H1 (cell line): ENCODE results near the gene BAZ2B. TPM values are rescaled to one million over a fixed set of nuclear protein-coding genes. Genes with fewer than 3 reads are reported as not detected.

Experiments
- EZH2 ChIP-seq: fragments of 200-600 bp; sonication (generic); IDR thresholded peaks from 2 replicates; pipeline ENCODE4 v1.7.1; 2012; ENCODE audit warnings: low read depth, mild to moderate bottlenecking, moderate library complexity, low read length, inconsistent platforms; ENCODE audit not compliant: severe bottlenecking
- FOSL1 ChIP-seq: IDR thresholded peaks from 2 replicates; pipeline ENCODE4 v1.6.1; 2011; ENCODE audit warnings: mild to moderate bottlenecking, low read depth, low read length, moderate library complexity; ENCODE audit not compliant: insufficient read depth
- KDM5A ChIP-seq: fragments of 200-600 bp; IDR thresholded peaks from 2 replicates; pipeline ENCODE4 v1.7.1; 2012; ENCODE audit warnings: mild to moderate bottlenecking, low read length, inconsistent platforms, mixed read lengths
- RNF2 ChIP-seq: fragments of 200-900, 300-1000 bp; sonication (generic); IDR thresholded peaks from 2 replicates; pipeline ENCODE4 v1.7.1; 2016; ENCODE audit warnings: borderline replicate concordance, low read depth, mild to moderate bottlenecking, antibody characterized with exemption, low read length; ENCODE audit not compliant: poor library complexity, severe bottlenecking; ENCODE audit errors: missing control alignments
- polyA plus RNA-seq, 7 experiments: library from polyadenylated mRNA; depleted of rRNA in 3 of 7; stranded (reverse) in 5 of 7; unstranded in 2 of 7; fragments of >200 nt in 5 of 7; fragments of 200-250 nt in 2 of 7; gene quantifications; 1 replicate in 5 of 7; 2 replicates in 1 of 7; 4 replicates in 1 of 7; pipeline versions ENCODE4 v1.2.1 to v1.2.3, GENCODE V29; 2011 to 2013; ENCODE audit warnings: missing spikeins in 2 of 7, mixed read lengths in 2 of 7
- total RNA-seq: library from RNA; stranded (reverse); fragmentation: NEBNext Ultra II Directional; extraction: Animal tissue kit (Norgen Biotek cat#: 25700); gene quantifications from 2 replicates; pipeline ENCODE4 v1.2.1, GENCODE V29; 2021
- TF ChIP-seq, protein P1 (sequence below), 3 experiments: IDR thresholded peaks; 1 replicate in 2 of 3; 2 replicates in 1 of 3; pipeline versions ENCODE4 v1.5.1 to v1.6.1; 2011; ENCODE audit warnings: low read length in 3 of 3, mild to moderate bottlenecking in 3 of 3, inconsistent platforms in 2 of 3, low read depth in 1 of 3, moderate library complexity in 1 of 3; ENCODE audit not compliant: insufficient read depth in 1 of 3; ENCODE audit errors: control extremely low read depth in 1 of 3

Gene BAZ2B
- total and polyA plus RNA-seq, 2 of the 8 experiments (the other 6 are each of a cell fraction or from before 2014, with no cell fraction given): 15.2 to 46.3 TPM

DNA sequence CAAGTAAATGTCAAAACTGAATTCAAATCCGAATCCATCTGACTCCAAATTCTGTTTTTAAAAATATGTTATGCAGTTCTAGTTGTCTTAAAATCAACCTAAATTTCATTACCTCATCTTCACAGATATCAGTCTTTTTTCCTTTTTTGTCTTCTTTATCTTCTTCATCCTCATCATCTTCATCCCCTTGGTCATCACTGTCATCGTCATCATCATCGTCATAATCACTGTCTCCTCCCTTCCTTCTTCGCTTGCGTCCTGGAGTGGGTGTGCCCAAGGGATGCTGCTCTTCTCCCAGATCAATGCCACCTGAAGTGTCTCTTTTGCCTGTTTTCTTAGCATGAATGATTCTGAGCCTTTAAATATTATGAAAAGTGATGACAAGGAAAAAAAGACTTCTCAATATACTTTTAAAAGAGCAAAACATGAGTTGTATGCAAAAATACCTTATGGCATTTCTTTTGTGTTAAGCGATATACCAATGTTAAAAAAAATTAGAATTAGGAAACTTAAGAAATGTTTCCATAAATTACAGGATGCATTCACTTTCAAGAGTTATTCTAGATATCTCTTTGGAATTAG is 233.8 kb downstream of the BAZ2B start (continued):
- TF ChIP-seq, protein P1, sequence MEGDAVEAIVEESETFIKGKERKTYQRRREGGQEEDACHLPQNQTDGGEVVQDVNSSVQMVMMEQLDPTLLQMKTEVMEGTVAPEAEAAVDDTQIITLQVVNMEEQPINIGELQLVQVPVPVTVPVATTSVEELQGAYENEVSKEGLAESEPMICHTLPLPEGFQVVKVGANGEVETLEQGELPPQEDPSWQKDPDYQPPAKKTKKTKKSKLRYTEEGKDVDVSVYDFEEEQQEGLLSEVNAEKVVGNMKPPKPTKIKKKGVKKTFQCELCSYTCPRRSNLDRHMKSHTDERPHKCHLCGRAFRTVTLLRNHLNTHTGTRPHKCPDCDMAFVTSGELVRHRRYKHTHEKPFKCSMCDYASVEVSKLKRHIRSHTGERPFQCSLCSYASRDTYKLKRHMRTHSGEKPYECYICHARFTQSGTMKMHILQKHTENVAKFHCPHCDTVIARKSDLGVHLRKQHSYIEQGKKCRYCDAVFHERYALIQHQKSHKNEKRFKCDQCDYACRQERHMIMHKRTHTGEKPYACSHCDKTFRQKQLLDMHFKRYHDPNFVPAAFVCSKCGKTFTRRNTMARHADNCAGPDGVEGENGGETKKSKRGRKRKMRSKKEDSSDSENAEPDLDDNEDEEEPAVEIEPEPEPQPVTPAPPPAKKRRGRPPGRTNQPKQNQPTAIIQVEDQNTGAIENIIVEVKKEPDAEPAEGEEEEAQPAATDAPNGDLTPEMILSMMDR (IDR thresholded peaks at IDR 0.05; ENCODE audit: control extremely low read depth in 1 of 3, insufficient read depth in 1 of 3, low read depth in 1 of 3, low read length in 3 of 3): no peak
- TF ChIP-seq EZH2 (no peak), RNF2 (no peak), KDM5A (no peak), FOSL1 (no peak)
